Thyroid gland (tissue), 4 donors: ENCODE data around the gene HNRNPA3. TPM values are rescaled to one million over a fixed set of nuclear protein-coding genes. Genes with fewer than 3 reads are reported as not detected.

Experiments
- DNase-seq, 2 donors: peaks; one replicate each; pipeline ENCODE4 v3.0.0-alpha.2; 2019
- H3K27ac ChIP-seq, 3 donors: fragments of 200-600 bp; sonication (generic); 1 replicate in 2 of 3; 2 replicates in 1 of 3; pipeline ENCODE4 v1.5.1; 2016 to 2019; ENCODE audit warnings: mild to moderate bottlenecking in 1 of 3, moderate library complexity in 1 of 3
- H3K27me3 ChIP-seq: fragments of 200-600 bp; sonication (generic); one replicate; pipeline ENCODE4 v1.5.1; 2019
- H3K36me3 ChIP-seq, 2 donors: fragments of 200-600 bp; sonication (generic); one replicate each; pipeline ENCODE4 v1.5.1; 2016 to 2019
- H3K4me1 ChIP-seq, 2 donors: fragments of 200-600 bp; sonication (generic); one replicate each; pipeline ENCODE4 v1.5.1; 2017 to 2019
- H3K4me3 ChIP-seq, 3 donors: fragments of 200-600 bp; sonication (generic); replicated peaks in 1 of 3; 1 replicate in 2 of 3; 2 replicates in 1 of 3; pipeline ENCODE4 v1.5.1; 2016; ENCODE audit warnings: mild to moderate bottlenecking in 1 of 3
- H3K9me3 ChIP-seq: fragments of 200-600 bp; sonication (generic); one replicate; pipeline ENCODE4 v1.5.1; 2017
- CTCF ChIP-seq, 6 experiments: fragments of 200-600 bp in 3 of 6; fragments of 450-650 bp in 3 of 6; sonication (generic) in 3 of 6; IDR thresholded peaks; one replicate each; pipeline ENCODE4 v1.5.1; 2016 to 2019; ENCODE audit warnings: antibody characterized with exemption in 6 of 6, mild to moderate bottlenecking in 2 of 6, inconsistent platforms in 1 of 6, moderate library complexity in 1 of 6
- POLR2A ChIP-seq, 2 donors: fragments of 450-650 bp; IDR thresholded peaks; one replicate each; pipeline ENCODE4 v1.6.1; 2017; ENCODE audit warnings: antibody characterized with exemption in 2 of 2, mild to moderate bottlenecking in 2 of 2, moderate library complexity in 1 of 2
- WGBS, 2 donors: methylation state at CpG; one replicate each; pipeline ENCODE4 v1.1.5; 2017; 5-methylcytosine and 5-hydroxymethylcytosine counted together
- intact Hi-C: fragments of 100-400 bp; cut with DNase I; formaldehyde crosslinking; loops from one replicate; pipeline ENCODE4 v1.15.1; 2023
- total RNA-seq, 4 donors: library from RNA; depleted of rRNA; stranded (reverse); fragments of >200 nt; gene quantifications; one replicate each; pipeline ENCODE4 v1.2.3, GENCODE V29; 2016

Gene HNRNPA3
- total RNA-seq, 4 donors from 2014 or later: 80.3 to 115 (median 82.3) TPM

GRCh38 chr2:177242121-177242987 is 29.8 kb downstream of the HNRNPA3 start:
- Histone ChIP-seq H3K36me3 (no peaks in the 10 kb centered on the region), H3K27me3 (no peaks in the 10 kb centered on the region), H3K27ac (peak overlapping the region; percentile 70 to 80 (median 77)), H3K4me1 (peaks cover 82 to 93% of the 10 kb centered on the region in 2 donors), H3K4me3 (no peak overlapping the region), H3K9me3 (no peaks in the 10 kb centered on the region)
- intact Hi-C loops: no loop called here
- no peak for TF ChIP-seq POLR2A (IDR thresholded peaks at IDR 0.05)
- no peak for TF ChIP-seq CTCF (IDR thresholded peaks at IDR 0.05)
- 19 to 23% methylated on average over 5 of the region's 5 CpGs for WGBS, 2 donors
- no peak for DNase-seq

GRCh38 chr2:177243073-177243472 is 30.5 kb downstream of the HNRNPA3 start:
- WGBS, 2 donors: 85 to 92% methylated on average over 3 of the region's 3 CpGs
- H3K4me1 ChIP-seq: peaks cover 83 to 93% of the 10 kb centered on the region in 2 donors
- no peak for DNase-seq
- H3K36me3 ChIP-seq: no peaks in the 10 kb centered on the region
- H3K4me3 ChIP-seq: no peak overlapping the region
- no peak for TF ChIP-seq CTCF (IDR thresholded peaks at IDR 0.05)
- no peak for TF ChIP-seq POLR2A (IDR thresholded peaks at IDR 0.05)
- no peaks in the 10 kb centered on the region for H3K27me3 ChIP-seq
- intact Hi-C loops: no loop called here
- no peaks in the 10 kb centered on the region for H3K9me3 ChIP-seq
- H3K27ac ChIP-seq: peak overlapping the region; percentile 70 to 80 (median 77)

- no peaks in the 10 kb centered on the region for H3K9me3 ChIP-seq
- no peak for DNase-seq
- TF ChIP-seq POLR2A (IDR thresholded peaks at IDR 0.05) (no peak), CTCF (IDR thresholded peaks at IDR 0.05) (no peak)
- peak overlapping the region; percentile 70 to 80 (median 77) for H3K27ac ChIP-seq
- peaks cover 83 to 93% of the 10 kb centered on the region in 2 donors for H3K4me1 ChIP-seq
- no peaks in the 10 kb centered on the region for H3K27me3 ChIP-seq
- H3K4me3 ChIP-seq: no peak overlapping the region
- H3K36me3 ChIP-seq: no peaks in the 10 kb centered on the region
- intact Hi-C loops: no loop called here
These were observed 30.9 kb downstream of the HNRNPA3 start for GRCh38 chr2:177243476-177243875.

- H3K27ac ChIP-seq: peak overlapping the region in 2 of 3 donors; percentile 29 to 80
- H3K36me3 ChIP-seq: no peaks in the 10 kb centered on the region
- intact Hi-C loops: no loop called here
- H3K4me3 ChIP-seq: no peak overlapping the region
- H3K4me1 ChIP-seq: peaks cover 83 to 90% of the 10 kb centered on the region in 2 donors
- H3K9me3 ChIP-seq: no peaks in the 10 kb centered on the region
- H3K27me3 ChIP-seq: no peaks in the 10 kb centered on the region
- no peak for TF ChIP-seq CTCF (IDR thresholded peaks at IDR 0.05)
- no peak for TF ChIP-seq POLR2A (IDR thresholded peaks at IDR 0.05)
- no peak for DNase-seq
- WGBS, 2 donors: 96 to 97% methylated on average over 6 of the region's 6 CpGs
These were observed 31.7 kb downstream of the HNRNPA3 start for GRCh38 chr2:177244244-177244771.

GRCh38 chr2:177245010-177245422 is 32.4 kb downstream of the HNRNPA3 start:
- 71 to 77% methylated on average over 4 of the region's 4 CpGs for WGBS, 2 donors
- intact Hi-C loops: no loop called here
- Histone ChIP-seq H3K4me1 (peaks cover 79 to 83% of the 10 kb centered on the region in 2 donors), H3K27ac (peak overlapping the region in 2 of 3 donors; percentile 29 to 62), H3K4me3 (no peak overlapping the region), H3K36me3 (no peaks in the 10 kb centered on the region), H3K9me3 (no peaks in the 10 kb centered on the region), H3K27me3 (no peaks in the 10 kb centered on the region)
- no peak for DNase-seq
- TF ChIP-seq CTCF (IDR thresholded peaks at IDR 0.05): no peak
- no peak for TF ChIP-seq POLR2A (IDR thresholded peaks at IDR 0.05)
